Measurements from ENCODE around the gene C20orf202.

The C20orf202 gene

GRCh38 chr20:1198751-1199150, 4.5 kb upstream of the C20orf202 start:
- no peak overlapping the region for H3K27ac ChIP-seq
- no peak for TF ChIP-seq ZFX (IDR thresholded peaks at IDR 0.05)
- TF ChIP-seq CTCF (conservative IDR thresholded peaks at IDR 0.05), result no peak

GRCh38 chr20:1199212-1199873, 3.9 kb upstream of the C20orf202 start:
- H3K27ac ChIP-seq, result no peak overlapping the region
- no peak for TF ChIP-seq ZFX (IDR thresholded peaks at IDR 0.05)
- no peak for TF ChIP-seq CTCF (conservative IDR thresholded peaks at IDR 0.05)

GRCh38 chr20:1199964-1200363, 3.3 kb upstream of the C20orf202 start:
- TF ChIP-seq CTCF (conservative IDR thresholded peaks at IDR 0.05) (no peak), ZFX (IDR thresholded peaks at IDR 0.05) (no peak)
- no peak overlapping the region for H3K27ac ChIP-seq

GRCh38 chr20:1203630-1204029, 376 bp downstream of the C20orf202 start:
- TF ChIP-seq ZFX (IDR thresholded peaks at IDR 0.05) (no peak), CTCF (conservative IDR thresholded peaks at IDR 0.05) (no peak)

GRCh38 chr20:1204113-1204512, 859 bp downstream of the C20orf202 start:
- no peak overlapping the region for H3K27ac ChIP-seq
- TF ChIP-seq ZFX (IDR thresholded peaks at IDR 0.05) (no peak), CTCF (conservative IDR thresholded peaks at IDR 0.05) (no peak)

More at GRCh38 chr20:1203630-1204029, 376 bp downstream of the C20orf202 start:
- H3K27ac ChIP-seq, result no peak overlapping the region

- no peak for TF ChIP-seq ZFX (IDR thresholded peaks at IDR 0.05)
- no peak for TF ChIP-seq CTCF (conservative IDR thresholded peaks at IDR 0.05)
- H3K27ac ChIP-seq, result no peak overlapping the region
These were observed 1.3 kb downstream of the C20orf202 start for GRCh38 chr20:1204576-1204975.

- TF ChIP-seq CTCF (conservative IDR thresholded peaks at IDR 0.05) (no peak), ZFX (IDR thresholded peaks at IDR 0.05) (no peak)
These were observed 2.5 kb downstream of the C20orf202 start for GRCh38 chr20:1205802-1206201.

More at GRCh38 chr20:1205802-1206201, 2.5 kb downstream of the C20orf202 start:
- no peak overlapping the region for H3K27ac ChIP-seq
